Mucosa of descending colon (tissue), 3 donors: Measurements from ENCODE around the gene MARCHF9. TPM values are rescaled to one million over a fixed set of nuclear protein-coding genes. Genes with fewer than 3 reads are reported as not detected.
A peak's percentile ranks its signal among the peaks of the same experiment; 100 is the strongest.

Source experiments
- ATAC-seq: fragments of 200-7000 bp; cut with Tn5 transposase; one replicate; pipeline ENCODE4 v1.9.1; 2020; ENCODE audit warnings: mild to moderate bottlenecking, moderate library complexity
- DNase-seq, 3 donors: peaks; one replicate each; pipeline ENCODE4 v3.0.0-alpha.2; 2020
- H3K36me3 ChIP-seq: fragments of 200-600 bp; one replicate; pipeline ENCODE4 v1.8.0; 2021; ENCODE audit warnings: low read depth, mild to moderate bottlenecking
- H3K4me1 ChIP-seq: fragments of 200-600 bp; one replicate; pipeline ENCODE4 v1.8.0; 2021; ENCODE audit warnings: low read depth, mild to moderate bottlenecking
- H3K4me3 ChIP-seq: fragments of 200-600 bp; one replicate; pipeline ENCODE4 v1.8.0; 2021; ENCODE audit warnings: mild to moderate bottlenecking
- H3K9me3 ChIP-seq: fragments of 200-600 bp; one replicate; pipeline ENCODE4 v1.8.0; 2021; ENCODE audit warnings: mild to moderate bottlenecking
- intact Hi-C, 2 donors: fragments of 100-400 bp; cut with DNase I in 1 of 2; cut with micrococcal nuclease in 1 of 2; formaldehyde crosslinking; loops; one replicate each; pipeline versions ENCODE4 v1.11.0 to v1.11.1; 2022; cut with DNase I, micrococcal nuclease
- total RNA-seq, 3 donors: library from RNA; stranded (reverse); fragmentation: NEBNext Ultra II Directional in 2 of 3; extraction: Animal tissue kit (Norgen Biotek cat#: 25700) in 2 of 3; gene quantifications; one replicate each; pipeline versions ENCODE4 v1.2.1 to v1.2.4, GENCODE V29; 2021 to 2023
- TF ChIP-seq, protein P1 (sequence below): fragments of 200-600 bp; IDR thresholded peaks from one replicate; pipeline ENCODE4 v1.8.0; 2022; ENCODE audit warnings: antibody characterized with exemption, mild to moderate bottlenecking
- donor health status: DM: no; HTN: no; CAD: no; lungs with moderate emphysema.
- donor health status: DM: no; HTN: no; CAD: no.
- donor health status: DM: no; HTN: yes; CAD: no.

MARCHF9 gene
- total RNA-seq, 3 donors from 2014 or later, result 10.5 to 15.1 (median 11.7) TPM

- no peaks in the 10 kb centered on the region for H3K9me3 ChIP-seq
Observed at GRCh38 chr12:57755454-57756372, 810 bp downstream of the MARCHF9 start.

DNA sequence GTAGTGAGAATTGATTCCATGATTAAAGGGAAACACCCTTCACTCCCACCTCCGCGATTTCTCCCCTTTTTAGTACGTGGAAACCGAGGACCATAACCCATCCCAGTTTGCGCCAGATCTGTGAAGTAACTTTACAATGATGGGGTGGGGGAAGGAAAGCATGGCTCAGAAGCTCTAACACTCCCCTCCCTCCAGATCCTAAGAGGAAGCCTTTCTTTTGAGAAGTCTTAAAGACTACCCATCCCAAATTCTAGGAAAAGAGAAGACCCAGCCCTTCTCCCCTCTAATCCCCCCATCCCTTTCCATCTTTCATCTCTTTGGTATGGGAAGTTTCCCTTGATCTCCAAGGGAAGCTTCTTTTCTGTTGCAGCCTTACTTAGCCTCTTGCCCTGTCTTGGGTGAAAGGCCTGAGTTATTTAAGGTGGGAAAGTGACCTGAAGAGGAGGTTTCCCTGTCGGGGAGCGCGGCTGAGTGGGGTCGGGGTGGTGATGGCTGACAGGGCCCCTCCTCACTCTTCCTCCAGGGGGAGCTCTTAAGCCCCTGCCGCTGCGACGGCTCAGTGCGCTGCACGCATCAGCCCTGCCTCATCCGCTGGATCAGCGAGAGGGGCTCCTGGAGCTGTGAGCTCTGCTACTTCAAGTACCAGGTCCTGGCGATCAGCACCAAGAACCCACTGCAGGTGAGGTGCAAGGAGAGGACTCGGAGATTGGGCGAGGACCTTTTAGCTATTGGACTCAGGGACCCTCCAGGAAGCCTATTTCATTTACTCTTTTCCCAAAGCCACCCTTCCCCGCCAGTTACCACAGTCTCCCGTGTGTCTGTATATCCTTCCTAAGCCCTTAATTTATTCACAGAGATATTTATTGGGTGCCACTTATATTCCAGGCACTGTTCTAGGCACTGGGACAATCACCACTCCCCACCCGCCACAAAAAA, 1.8 kb downstream of the MARCHF9 start:
- intact Hi-C loops, result no loop called here
- TF ChIP-seq, protein P1, sequence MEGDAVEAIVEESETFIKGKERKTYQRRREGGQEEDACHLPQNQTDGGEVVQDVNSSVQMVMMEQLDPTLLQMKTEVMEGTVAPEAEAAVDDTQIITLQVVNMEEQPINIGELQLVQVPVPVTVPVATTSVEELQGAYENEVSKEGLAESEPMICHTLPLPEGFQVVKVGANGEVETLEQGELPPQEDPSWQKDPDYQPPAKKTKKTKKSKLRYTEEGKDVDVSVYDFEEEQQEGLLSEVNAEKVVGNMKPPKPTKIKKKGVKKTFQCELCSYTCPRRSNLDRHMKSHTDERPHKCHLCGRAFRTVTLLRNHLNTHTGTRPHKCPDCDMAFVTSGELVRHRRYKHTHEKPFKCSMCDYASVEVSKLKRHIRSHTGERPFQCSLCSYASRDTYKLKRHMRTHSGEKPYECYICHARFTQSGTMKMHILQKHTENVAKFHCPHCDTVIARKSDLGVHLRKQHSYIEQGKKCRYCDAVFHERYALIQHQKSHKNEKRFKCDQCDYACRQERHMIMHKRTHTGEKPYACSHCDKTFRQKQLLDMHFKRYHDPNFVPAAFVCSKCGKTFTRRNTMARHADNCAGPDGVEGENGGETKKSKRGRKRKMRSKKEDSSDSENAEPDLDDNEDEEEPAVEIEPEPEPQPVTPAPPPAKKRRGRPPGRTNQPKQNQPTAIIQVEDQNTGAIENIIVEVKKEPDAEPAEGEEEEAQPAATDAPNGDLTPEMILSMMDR, result peak; percentile 66
- ATAC-seq (peak; percentile 21), DNase-seq (peak; percentile 67 to 81 (median 73))
- no peaks in the 10 kb centered on the region for H3K36me3 ChIP-seq
- H3K4me3 ChIP-seq, result no peak overlapping the region
- H3K4me1 ChIP-seq, result peaks cover 35% of the 10 kb centered on the region
- no peaks in the 10 kb centered on the region for H3K9me3 ChIP-seq

More at GRCh38 chr12:57755454-57756372, 810 bp downstream of the MARCHF9 start:
- H3K36me3 ChIP-seq, result no peaks in the 10 kb centered on the region
- TF ChIP-seq, protein P1, result no peak
- H3K4me1 ChIP-seq, result peaks cover 42% of the 10 kb centered on the region
- DNase-seq (peak; percentile 61 to 82 (median 79)), ATAC-seq (peak; percentile 14)
- H3K4me3 ChIP-seq, result peak overlapping the region; percentile 50
- intact Hi-C loops, result no loop called here

GRCh38 chr12:57757771-57758170, 2.9 kb downstream of the MARCHF9 start:
- intact Hi-C loops, result no loop called here
- H3K4me3 ChIP-seq, result no peak overlapping the region
- no peaks in the 10 kb centered on the region for H3K36me3 ChIP-seq
- no peak for DNase-seq
- peaks cover 31% of the 10 kb centered on the region for H3K4me1 ChIP-seq
- ATAC-seq, result no peak
- TF ChIP-seq, protein P1, result no peak
- H3K9me3 ChIP-seq, result no peaks in the 10 kb centered on the region

DNA sequence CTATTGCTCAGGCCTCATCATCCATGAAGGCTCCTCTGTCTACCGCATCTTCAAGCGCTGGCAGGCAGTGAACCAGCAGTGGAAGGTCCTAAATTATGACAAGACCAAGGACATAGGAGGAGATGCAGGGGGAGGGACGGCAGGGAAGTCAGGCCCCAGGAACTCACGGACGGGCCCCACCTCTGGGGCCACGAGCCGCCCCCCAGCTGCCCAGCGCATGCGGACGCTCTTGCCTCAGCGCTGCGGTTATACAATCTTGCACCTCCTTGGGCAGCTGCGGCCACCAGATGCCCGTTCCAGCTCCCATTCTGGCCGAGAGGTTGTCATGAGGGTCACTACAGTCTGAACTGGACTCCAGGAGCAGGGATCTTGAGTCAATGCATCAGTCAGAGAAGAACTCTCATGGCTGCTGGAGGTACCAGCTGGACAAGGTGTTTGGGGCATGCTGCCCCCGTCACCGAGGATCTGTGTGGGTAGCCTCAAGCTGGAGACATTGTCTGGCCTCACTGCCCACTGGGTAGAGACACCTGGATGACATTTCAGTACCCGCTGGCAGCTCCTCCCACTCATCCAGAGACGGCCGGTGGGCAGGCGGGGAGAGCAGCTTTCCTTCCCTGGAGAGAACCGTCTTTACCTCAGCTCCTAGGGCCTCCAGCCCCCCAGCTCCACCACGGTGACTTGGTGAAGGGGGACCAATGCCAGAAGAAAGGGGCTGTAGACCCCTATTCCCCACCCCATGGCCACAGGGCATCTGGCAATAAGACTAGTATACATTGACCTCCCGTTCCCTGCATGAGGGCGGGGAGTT, 3.9 kb downstream of the MARCHF9 start:
- intact Hi-C loops, result no loop called here
- no peaks in the 10 kb centered on the region for H3K9me3 ChIP-seq
- no peak for DNase-seq

More for the DNA sequence above, 3.9 kb downstream of the MARCHF9 start:
- Histone ChIP-seq H3K36me3 (no peaks in the 10 kb centered on the region), H3K4me1 (peaks cover 21% of the 10 kb centered on the region), H3K4me3 (no peak overlapping the region)
- no peak for ATAC-seq
- TF ChIP-seq, protein P1, result no peak
